ENCODE measurements around the gene COG4.
"Not testable (repeated sequence)": the region's sequence is repeated elsewhere in the genome, so short reads cannot be mapped to it uniquely, and the experiment has no call there.

Gene COG4

GRCh38 chr16:70524399-70524825, 1.1 kb upstream of the COG4 start:
- not testable (repeated sequence) for DNase-seq

GRCh38 chr16:70523743-70524398, 517 bp upstream of the COG4 start, which contains the start of gene SF3B3:
Gene SF3B3 (plus strand): TSS chr16:70523816. CDS start chr16:70526657, 2,841 bp downstream.
- DNase-seq, result peak; percentile 92

- no peak for DNase-seq
Measured at GRCh38 chr16:70522216-70523075, 908 bp downstream of the COG4 start.

- DNase-seq, result no peak
Measured at GRCh38 chr16:70520612-70521297, 2.6 kb downstream of the COG4 start.

GRCh38 chr16:70512456-70512855, 10.9 kb downstream of the COG4 start:
- no peak for DNase-seq

- DNase-seq, result no peak
Measured at GRCh38 chr16:70511833-70512232, 11.5 kb downstream of the COG4 start.

GRCh38 chr16:70510216-70510615, 13.1 kb downstream of the COG4 start:
- no peak for DNase-seq

GRCh38 chr16:70508752-70509151, 14.6 kb downstream of the COG4 start:
- DNase-seq, result no peak

- no peak for DNase-seq
Measured at GRCh38 chr16:70496513-70496912, 26.8 kb downstream of the COG4 start.

GRCh38 chr16:70495425-70496182, 27.8 kb downstream of the COG4 start:
- DNase-seq, result no peak

- no peak for DNase-seq
Measured at GRCh38 chr16:70494777-70495176, 28.6 kb downstream of the COG4 start.

GRCh38 chr16:70494202-70494770, 29.1 kb downstream of the COG4 start:
- DNase-seq, result no peak

- no peak for DNase-seq
Measured at GRCh38 chr16:70493802-70494201, 29.6 kb downstream of the COG4 start.

- DNase-seq, result no peak
Measured at GRCh38 chr16:70490261-70490660, 33.1 kb downstream of the COG4 start.

- DNase-seq, result no peak
Measured at GRCh38 chr16:70484867-70485266, 38.5 kb downstream of the COG4 start.

- DNase-seq, result no peak
Measured at GRCh38 chr16:70483426-70483825, 39.9 kb downstream of the COG4 start.

GRCh38 chr16:70482624-70483023, 40.7 kb downstream of the COG4 start:
- no peak for DNase-seq

GRCh38 chr16:70481929-70482536, 41.3 kb downstream of the COG4 start:
- no peak for DNase-seq

GRCh38 chr16:70480127-70481105, 42.9 kb downstream of the COG4 start:
- DNase-seq, result peak; percentile 42

GRCh38 chr16:70478912-70479341, 44.4 kb downstream of the COG4 start:
- DNase-seq, result no peak

GRCh38 chr16:70478169-70478568, 45.2 kb downstream of the COG4 start:
- DNase-seq, result no peak
